IPS-18a (cell line): ENCODE results near the gene MS4A6A.

ENCODE experiments used
- H3K27ac ChIP-seq: one replicate; pipeline ENCODE4 v1.5.1; 2013; ENCODE audit warnings: low read length
- H3K27me3 ChIP-seq: one replicate; pipeline ENCODE4 v1.6.1; 2013; ENCODE audit warnings: mild to moderate bottlenecking, low read length; ENCODE audit not compliant: control insufficient read depth, insufficient read depth
- H3K36me3 ChIP-seq: one replicate; pipeline ENCODE4 v1.6.1; 2013; ENCODE audit warnings: low read depth, low read length; ENCODE audit not compliant: control insufficient read depth
- H3K4me1 ChIP-seq: one replicate; pipeline ENCODE4 v1.6.1; 2013; ENCODE audit warnings: low read depth, low read length; ENCODE audit not compliant: control insufficient read depth
- H3K4me3 ChIP-seq: one replicate; pipeline ENCODE4 v1.5.1; 2013; ENCODE audit warnings: low read length
- H3K9ac ChIP-seq: one replicate; pipeline ENCODE4 v1.6.1; 2013; ENCODE audit warnings: mild to moderate bottlenecking, low read length, moderate library complexity
- H3K9me3 ChIP-seq: one replicate; pipeline ENCODE4 v1.6.1; 2013; ENCODE audit warnings: low read depth, low read length; ENCODE audit not compliant: control insufficient read depth

Gene MS4A6A

DNA sequence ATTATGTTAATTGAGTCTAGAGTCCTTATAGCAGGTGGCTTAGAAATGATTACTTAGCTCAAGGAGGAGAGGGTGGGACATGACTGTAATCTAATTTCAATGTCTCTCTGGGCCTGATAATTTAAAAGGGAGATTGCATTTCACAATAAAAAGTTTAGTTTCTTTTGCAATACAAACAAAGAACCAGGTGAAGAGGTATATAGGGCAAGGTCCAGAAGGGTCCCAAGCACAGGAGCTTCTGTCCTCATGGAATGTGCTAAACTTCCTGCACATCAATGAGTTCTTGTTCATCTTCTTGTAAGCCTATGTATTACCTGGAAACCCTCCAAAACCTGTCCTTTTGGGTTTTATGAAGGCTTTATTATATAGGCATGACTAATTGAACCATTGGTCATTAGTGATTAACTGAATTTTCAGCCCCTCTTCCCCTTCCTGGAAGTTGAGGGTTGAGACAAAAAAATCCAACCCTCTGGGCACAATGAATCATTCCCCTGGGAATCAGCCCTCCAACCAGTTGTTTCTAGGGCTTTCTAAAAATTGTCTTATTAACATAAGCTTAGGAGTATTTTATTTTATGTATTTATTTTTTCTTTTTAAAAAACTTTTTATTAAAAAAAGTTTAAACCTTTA is 56.8 kb downstream of the MS4A6A start:
- Histone ChIP-seq H3K9me3 (no peaks in the 10 kb centered on the region), H3K9ac (no peak overlapping the region), H3K4me1 (peaks cover 22% of the 10 kb centered on the region), H3K27ac (no peak overlapping the region), H3K27me3 (no peaks in the 10 kb centered on the region), H3K4me3 (no peak overlapping the region), H3K36me3 (no peaks in the 10 kb centered on the region)

DNA sequence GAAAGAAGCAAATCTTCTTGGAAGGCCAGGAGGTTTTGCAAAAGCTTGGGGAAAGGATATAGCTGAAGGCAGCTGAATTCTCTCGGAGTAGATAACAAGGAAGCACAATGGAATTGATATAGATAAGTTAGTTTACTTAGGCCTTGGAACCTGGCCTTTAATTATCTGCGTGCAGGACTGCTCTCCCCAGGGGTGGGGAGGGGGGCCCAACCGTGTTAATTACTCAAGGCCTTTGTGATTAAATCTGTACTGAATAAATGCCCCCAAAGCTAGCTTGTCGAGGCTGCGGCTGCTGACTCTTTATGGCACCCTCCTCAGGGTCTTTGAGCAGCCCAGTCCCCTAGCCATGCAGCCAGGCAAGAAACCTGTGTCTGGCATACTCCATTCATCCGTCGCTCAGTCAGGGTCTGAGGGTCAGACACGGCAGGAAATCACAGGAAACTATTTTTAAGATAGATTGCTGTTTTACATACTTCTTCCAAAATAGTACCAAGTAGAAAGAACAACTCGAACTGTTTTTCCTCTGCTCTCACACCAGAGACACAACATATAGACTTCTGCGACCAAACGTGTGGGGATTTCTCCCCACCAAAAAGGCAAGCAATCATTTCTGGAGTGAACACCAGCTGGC is 58.0 kb downstream of the MS4A6A start:
- Histone ChIP-seq H3K4me3 (peak overlapping the region; percentile 7), H3K27me3 (no peaks in the 10 kb centered on the region), H3K9ac (no peak overlapping the region), H3K27ac (no peak overlapping the region), H3K36me3 (no peaks in the 10 kb centered on the region), H3K9me3 (no peaks in the 10 kb centered on the region), H3K4me1 (peaks cover 27% of the 10 kb centered on the region)
